ENCODE results near the gene PCYT1B. TPM values are rescaled to one million over a fixed set of nuclear protein-coding genes. Genes with fewer than 3 reads are reported as not detected.

Gene PCYT1B
- total and polyA plus RNA-seq, 9 of the 15 experiments (the other 6 are each of a cell fraction or from before 2014, with no cell fraction given): 0.04 to 0.34 (median 0.07) TPM; not detected in 1

GRCh38 chrX:24693453-24694202 is 46.5 kb upstream of the PCYT1B start, which contains the start of gene POLA1 (continued):
- TF ChIP-seq UBTF (IDR thresholded peaks at IDR 0.05; ENCODE audit: borderline replicate concordance in 1 of 2, low read depth in 2 of 2, low read length in 2 of 2): no peak
- no peak for TF ChIP-seq PTTG1 (tag; IDR thresholded peaks at IDR 0.05; ENCODE audit: low read depth)
- peak; percentile 50 for TF ChIP-seq HMGN3 (IDR thresholded peaks at IDR 0.05; ENCODE audit: borderline replicate concordance, extremely low read depth, insufficient read length, low read depth, low read length)
- peak; percentile 43 for TF ChIP-seq RBM25 (IDR thresholded peaks at IDR 0.05; ENCODE audit: low read depth, low read length, severe bottlenecking)
- no peak for TF ChIP-seq U2AF2 (optimal IDR thresholded peaks at IDR 0.05; ENCODE audit: low read depth, low read length)

GRCh38 chrX:24692305-24692704 is 45.2 kb upstream of the PCYT1B start:
- intact Hi-C loops (cut with micrococcal nuclease): no loop called here

More at GRCh38 chrX:24692305-24692704, 45.2 kb upstream of the PCYT1B start:
- no peaks in the 10 kb centered on the region for H3K27me3 ChIP-seq (ENCODE audit: control insufficient read depth in 2 of 2, insufficient read depth in 2 of 2, low read length in 2 of 2)
- peaks cover 19% of the 10 kb centered on the region for H3K36me3 ChIP-seq (ENCODE audit: control insufficient read depth, insufficient read depth, low read length)
- H3K79me2 ChIP-seq (ENCODE audit: control insufficient read depth, insufficient read depth, low read length): peaks cover 37% of the 10 kb centered on the region
- in situ Hi-C loops (cut with MboI): no loop called here
- ChIA-PET POLR2A (no interaction called here), CTCF (ENCODE audit: low intra/inter-chr PET ratio) (no interaction called here)
- peak in 1 of 4 experiments; percentile 9 for DNase-seq (ENCODE audit: extremely low read depth in 1 of 4, low spot score in 3 of 4)
- no peak overlapping the region; the same call in 1 of the 2 replicates for H3K4me2 ChIP-seq (ENCODE audit: insufficient read depth, low read length)
- no peaks in the 10 kb centered on the region for H3K9me1 ChIP-seq (ENCODE audit: control insufficient read depth, insufficient read depth, low read length)
- peaks cover 0 to 5% of the 10 kb centered on the region in 2 experiments; a peak in 2 of 5 replicates for H3K4me1 ChIP-seq (replicated peaks in 1 of 2; ENCODE audit: control insufficient read depth in 2 of 2, insufficient read depth in 2 of 2, low read length in 2 of 2)
- H2AFZ ChIP-seq (ENCODE audit: low read depth, low read length): peak overlapping the region; percentile 94
- no TSS peak for BruUV-seq (replicated peaks)
- H4K20me1 ChIP-seq (replicated peaks; ENCODE audit: control insufficient read depth, insufficient read depth, low read length): peaks cover 12% of the 10 kb centered on the region; the same call in 1 of the 2 replicates
- FAIRE-seq: no peak
- H3K27ac ChIP-seq (ENCODE audit: extremely low read depth, low read depth, low read length): no peak overlapping the region
- ATAC-seq: no peak
- TF ChIP-seq ATF3 (IDR thresholded peaks at IDR 0.05) (0 out of 2 replicates have a peak, but pooled peaks have one; percentile 19), ATF3 (CRISPR knock-in tag; conservative IDR thresholded peaks at IDR 0.05) (no peak), HBP1 (CRISPR knock-in tag; IDR thresholded peaks at IDR 0.05) (no peak)
- 26% methylated on average over 4 of the region's 4 CpGs for WGBS (ENCODE audit: insufficient coverage, low coverage, missing lambda C conversion rate)
- H3K9ac ChIP-seq (ENCODE audit: insufficient read depth in 1 of 2, low read depth in 2 of 2, low read length in 2 of 2): 0 out of 4 replicates have a peak overlapping the region, but pooled peaks of 1 of the 2 experiments have one; percentile 17
- H3K4me3 ChIP-seq: no peak overlapping the region
- no peaks in the 10 kb centered on the region for H3K9me3 ChIP-seq (replicated peaks; ENCODE audit: control insufficient read depth, insufficient read depth, low read depth, low read length)

Measured in K562 (cell line).